T-helper 2 cell treated with Interferon-gamma antibody and Interleukin-4, amounts not matched to agents 5 μg/mL and 100 μg/mL, for 36 hours (primary cell): Measurements from ENCODE around the gene ADAM15.

Experiments
- DNase-seq: peaks from one replicate; pipeline ENCODE4 v3.0.0; 2021; ENCODE audit warnings: low spot score
- H3K27ac Mint-ChIP-seq: one replicate; pipeline ENCODE4 v1.8.0; 2021; ENCODE audit warnings: mild to moderate bottlenecking, mixed read lengths
- H3K27me3 Mint-ChIP-seq: one replicate; pipeline ENCODE4 v1.8.0; 2021; ENCODE audit warnings: low read depth, mixed read lengths
- H3K36me3 Mint-ChIP-seq: one replicate; pipeline ENCODE4 v1.8.0; 2021; ENCODE audit warnings: low read depth, mixed read lengths
- H3K4me1 Mint-ChIP-seq: one replicate; pipeline ENCODE4 v1.8.0; 2021; ENCODE audit warnings: low read depth, mixed read lengths
- H3K4me3 Mint-ChIP-seq: one replicate; pipeline ENCODE4 v1.8.0; 2022; ENCODE audit warnings: mild to moderate bottlenecking, moderate library complexity, mixed read lengths
- H3K9me3 Mint-ChIP-seq: one replicate; pipeline ENCODE4 v1.8.0; 2021; ENCODE audit warnings: mixed read lengths

ADAM15 gene

DNA sequence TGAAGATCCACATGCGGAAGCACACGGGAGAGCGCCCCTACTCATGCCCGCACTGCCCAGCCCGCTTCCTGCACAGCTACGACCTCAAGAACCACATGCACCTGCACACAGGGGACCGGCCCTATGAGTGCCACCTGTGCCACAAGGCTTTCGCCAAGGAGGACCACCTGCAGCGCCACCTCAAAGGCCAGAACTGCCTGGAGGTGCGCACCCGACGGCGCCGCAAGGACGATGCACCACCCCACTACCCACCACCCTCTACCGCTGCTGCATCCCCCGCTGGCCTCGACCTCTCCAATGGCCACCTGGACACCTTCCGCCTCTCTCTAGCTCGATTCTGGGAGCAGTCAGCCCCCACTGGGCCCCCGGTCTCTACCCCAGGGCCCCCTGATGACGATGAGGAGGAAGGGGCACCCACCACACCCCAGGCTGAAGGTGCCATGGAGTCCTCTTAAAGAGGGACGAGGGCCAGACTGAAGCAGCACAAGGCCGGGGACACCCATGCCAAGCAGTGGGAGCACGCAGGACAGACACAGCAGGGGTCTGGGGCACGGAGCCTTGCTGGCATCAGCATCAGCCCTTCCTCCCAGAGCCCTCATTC, 34.8 kb upstream of the ADAM15 start:
- DNase-seq, result no peak
- Mint-ChIP-seq H3K9me3 (no peaks in the 10 kb centered on the region), H3K36me3 (peaks cover 62% of the 10 kb centered on the region), H3K4me3 (peak overlapping the region; percentile 62), H3K27me3 (no peaks in the 10 kb centered on the region), H3K4me1 (peaks cover 48% of the 10 kb centered on the region), H3K27ac (peak overlapping the region; percentile 77)

DNA sequence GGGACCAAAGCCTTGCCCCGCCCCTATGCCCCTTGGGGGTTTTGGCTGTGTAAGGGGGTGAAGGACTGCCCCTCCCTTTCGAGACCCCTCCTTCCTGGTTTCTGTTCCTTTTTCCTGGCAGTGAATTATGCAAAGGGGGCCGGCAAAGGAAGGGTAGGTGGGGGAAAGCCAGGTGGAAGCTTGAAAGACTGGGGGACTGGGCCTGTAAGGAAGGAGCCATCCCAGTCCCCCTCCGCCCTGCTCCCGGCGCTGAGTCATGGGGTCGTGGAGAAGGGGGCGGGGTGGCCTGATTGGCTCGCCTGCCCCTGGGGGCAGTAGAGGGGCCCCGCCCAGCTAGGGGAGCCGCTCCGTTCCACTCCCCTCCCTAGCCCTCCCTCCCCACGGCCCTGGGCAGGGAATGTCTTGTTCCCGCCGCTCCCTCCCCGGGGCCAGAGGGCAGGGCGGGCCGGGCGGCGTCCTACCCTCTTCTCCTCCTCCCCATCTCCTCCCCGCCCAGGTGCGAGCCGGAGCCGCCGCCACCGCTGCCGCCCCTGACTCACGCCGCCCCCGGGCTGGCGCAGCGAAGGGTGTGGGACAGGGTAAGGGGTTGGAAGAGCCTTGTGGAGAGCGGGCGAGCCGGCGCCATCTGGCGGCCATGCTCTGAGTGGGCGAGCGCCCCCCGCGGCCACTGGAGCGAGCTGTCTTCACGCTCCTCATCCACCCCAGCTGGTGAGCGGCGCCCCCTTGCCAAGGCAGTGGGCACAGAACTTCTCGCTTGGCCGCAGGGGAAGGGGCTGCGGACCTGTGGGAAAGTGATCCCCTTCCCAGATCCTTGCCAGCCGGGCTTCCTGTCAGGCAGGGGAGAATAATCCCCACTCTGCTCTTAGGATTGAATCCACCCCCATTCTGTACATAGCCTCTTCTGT, 33.8 kb upstream of the ADAM15 start:
- Mint-ChIP-seq H3K27ac (peak overlapping the region; percentile 77), H3K4me1 (peaks cover 48% of the 10 kb centered on the region), H3K27me3 (no peaks in the 10 kb centered on the region), H3K36me3 (peaks cover 58% of the 10 kb centered on the region), H3K9me3 (no peaks in the 10 kb centered on the region), H3K4me3 (peak overlapping the region; percentile 62)
- peak; percentile 91 for DNase-seq

DNA sequence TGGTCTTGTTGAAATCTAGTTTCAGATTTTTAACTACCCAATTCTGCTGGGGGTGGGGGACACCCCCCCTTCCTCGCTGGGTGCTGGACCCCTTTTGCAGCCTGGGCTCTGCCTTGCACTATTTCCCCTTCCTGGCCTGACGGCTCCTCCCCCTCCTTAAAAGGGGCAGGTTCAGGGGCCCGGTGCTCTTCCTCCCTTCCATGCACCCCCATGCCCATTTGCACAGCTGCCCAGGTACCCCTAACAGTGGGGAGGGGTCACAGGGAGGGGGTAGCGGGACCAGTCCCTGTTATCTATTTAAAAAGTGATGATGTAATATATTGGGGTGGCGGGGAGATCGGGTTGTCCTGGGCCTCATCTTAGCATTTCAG, 33.2 kb upstream of the ADAM15 start:
- peaks cover 52% of the 10 kb centered on the region for H3K36me3 Mint-ChIP-seq
- H3K9me3 Mint-ChIP-seq, result no peaks in the 10 kb centered on the region

DNA sequence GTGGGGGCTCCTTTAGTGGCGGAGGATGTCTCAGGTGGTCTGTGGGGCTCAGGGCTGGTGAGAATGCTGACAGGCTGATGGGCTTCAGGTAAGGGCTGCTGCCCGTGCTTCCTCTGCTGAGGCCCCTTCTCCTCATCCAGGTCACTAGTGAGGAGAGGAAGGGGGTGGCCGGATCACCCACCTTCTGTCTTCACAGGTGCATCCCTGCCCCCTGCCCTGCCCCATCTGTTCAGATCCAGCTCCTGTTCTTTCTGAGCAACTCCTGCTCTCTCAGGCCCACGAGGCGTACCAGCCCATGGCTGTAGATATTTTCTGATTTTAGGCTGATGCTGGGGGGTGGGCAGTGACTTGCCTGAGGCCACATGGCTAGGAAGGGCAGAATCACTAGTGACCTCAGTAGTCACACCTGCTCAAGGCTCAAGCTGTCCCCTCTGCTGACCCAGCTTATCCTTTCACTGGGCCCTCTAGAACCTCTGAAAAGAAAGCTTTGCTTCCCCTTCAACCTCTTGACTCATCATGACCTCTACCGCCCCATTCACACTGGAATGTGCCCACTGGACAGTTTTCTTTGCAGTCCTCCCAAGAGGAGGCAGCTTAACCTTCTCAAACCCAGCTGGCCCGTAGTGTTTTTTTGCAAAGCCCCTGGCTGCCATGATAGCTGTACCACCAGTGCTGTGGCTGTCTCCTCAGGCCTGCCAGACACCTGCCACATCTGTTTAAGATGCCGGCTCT, 32.3 kb upstream of the ADAM15 start:
- H3K36me3 Mint-ChIP-seq, result peaks cover 45% of the 10 kb centered on the region

More for the DNA sequence above, 33.2 kb upstream of the ADAM15 start:
- no peak for DNase-seq
- H3K4me1 Mint-ChIP-seq, result peaks cover 44% of the 10 kb centered on the region
- peak overlapping the region; percentile 26 for H3K4me3 Mint-ChIP-seq
- H3K27ac Mint-ChIP-seq, result peak overlapping the region; percentile 20
- no peaks in the 10 kb centered on the region for H3K27me3 Mint-ChIP-seq

DNA sequence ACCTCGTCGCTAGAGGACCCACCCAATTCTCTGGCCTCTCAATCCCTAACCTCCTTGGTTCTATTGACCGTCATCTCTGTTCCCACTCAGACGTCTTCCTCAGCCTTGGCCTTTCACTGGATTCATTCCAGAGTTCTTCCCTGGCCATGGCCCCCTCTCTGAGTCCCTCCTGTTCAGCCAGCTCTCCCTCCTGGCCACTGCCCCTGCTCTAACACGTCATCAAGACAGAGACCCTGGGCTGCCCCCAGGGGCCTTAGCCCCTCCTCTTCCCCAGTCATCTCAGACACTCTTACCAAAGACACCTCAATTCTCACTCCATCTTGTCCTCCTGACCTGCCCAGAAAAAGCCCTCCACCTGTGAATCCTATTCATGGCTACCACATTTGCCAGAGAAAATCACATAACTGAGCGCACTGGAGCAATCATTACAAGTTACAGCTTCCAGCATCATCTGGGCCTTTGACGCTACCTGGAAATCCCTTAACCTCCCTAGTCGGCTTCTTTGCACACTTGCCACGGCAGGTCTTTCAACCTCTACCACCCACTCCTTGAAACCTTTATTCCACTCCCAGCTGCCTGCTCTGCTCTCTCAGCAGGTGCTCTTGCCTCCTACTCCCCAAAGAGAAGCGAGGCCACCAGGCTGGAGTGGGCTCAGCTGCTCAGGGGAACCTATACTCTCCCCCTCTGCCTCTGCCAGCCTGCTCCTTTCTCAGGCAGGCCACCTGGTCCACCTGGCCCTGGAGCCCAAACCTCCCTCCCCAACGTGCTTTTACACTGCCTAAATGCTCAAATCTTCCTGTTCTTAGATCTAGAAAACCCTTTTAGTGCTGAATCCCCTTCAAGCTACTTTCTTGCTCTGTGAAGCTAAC, 31.5 kb upstream of the ADAM15 start:
- Mint-ChIP-seq H3K4me1 (peaks cover 28% of the 10 kb centered on the region), H3K27ac (peak overlapping the region; percentile 22), H3K27me3 (no peaks in the 10 kb centered on the region), H3K4me3 (no peak overlapping the region), H3K36me3 (peaks cover 37% of the 10 kb centered on the region), H3K9me3 (no peaks in the 10 kb centered on the region)
- DNase-seq, result no peak

More for the DNA sequence above, 32.3 kb upstream of the ADAM15 start:
- Mint-ChIP-seq H3K27ac (no peak overlapping the region), H3K27me3 (no peaks in the 10 kb centered on the region), H3K4me1 (peaks cover 36% of the 10 kb centered on the region), H3K9me3 (no peaks in the 10 kb centered on the region), H3K4me3 (no peak overlapping the region)
- no peak for DNase-seq

DNA sequence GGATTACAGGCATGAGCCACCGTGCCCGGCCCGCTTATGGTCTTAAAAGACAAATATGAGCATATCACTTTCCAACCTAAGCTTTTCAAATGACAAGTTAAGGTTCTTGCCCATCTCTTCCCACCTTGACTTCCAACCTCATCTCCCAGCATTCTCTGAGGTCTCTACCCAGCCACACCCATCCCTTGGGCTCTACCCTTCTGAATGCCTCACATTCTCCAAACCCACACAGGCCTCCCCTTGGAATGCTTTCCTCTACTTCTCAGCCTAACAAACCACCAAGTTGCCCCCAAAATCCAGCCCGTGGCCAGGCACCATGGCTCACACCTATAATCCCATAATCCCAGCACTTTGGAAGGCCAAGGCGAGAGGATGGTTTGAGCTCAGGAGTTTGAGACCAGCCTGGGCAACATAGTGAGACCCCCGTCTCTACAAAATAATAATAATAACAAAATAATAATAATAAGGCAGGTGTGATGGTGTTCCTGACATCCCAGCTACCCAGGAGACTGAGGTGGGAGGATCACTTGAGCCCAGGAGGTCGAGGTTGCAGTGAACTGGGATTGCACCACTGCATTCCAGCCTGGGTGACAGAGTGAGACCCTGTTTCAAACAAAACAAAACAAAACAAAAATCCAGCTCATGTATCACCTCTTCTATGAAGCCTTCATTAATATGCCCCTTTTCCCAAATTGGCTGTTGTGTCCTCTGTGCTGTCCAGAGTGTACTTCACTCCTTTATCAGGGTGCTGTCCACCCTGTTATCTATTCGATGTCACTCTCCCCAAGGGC, 28.8 kb upstream of the ADAM15 start:
- no peaks in the 10 kb centered on the region for H3K9me3 Mint-ChIP-seq
- no peaks in the 10 kb centered on the region for H3K27me3 Mint-ChIP-seq
- no peak for DNase-seq
- no peak overlapping the region for H3K27ac Mint-ChIP-seq
- peaks cover 11% of the 10 kb centered on the region for H3K4me1 Mint-ChIP-seq
- peaks cover 21% of the 10 kb centered on the region for H3K36me3 Mint-ChIP-seq
- no peak overlapping the region for H3K4me3 Mint-ChIP-seq

DNA sequence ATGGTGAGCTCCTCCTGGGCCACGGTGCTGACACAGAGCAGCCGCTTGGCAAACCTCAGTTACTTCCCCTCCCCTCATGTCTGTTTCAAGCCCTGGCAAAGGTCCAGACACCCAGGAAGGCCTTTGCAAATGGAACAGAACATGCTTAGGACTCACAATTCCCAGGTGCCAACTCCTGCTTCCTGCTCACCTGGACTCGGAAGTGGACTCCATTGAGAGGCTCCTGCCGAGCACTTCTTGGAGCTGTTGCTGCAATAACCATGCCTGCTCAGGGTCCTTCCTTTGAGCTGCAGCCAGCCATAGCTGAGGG, 28.2 kb upstream of the ADAM15 start:
- Mint-ChIP-seq H3K4me3 (no peak overlapping the region), H3K9me3 (no peaks in the 10 kb centered on the region), H3K27me3 (no peaks in the 10 kb centered on the region), H3K36me3 (peaks cover 17% of the 10 kb centered on the region), H3K4me1 (peaks cover 11% of the 10 kb centered on the region), H3K27ac (no peak overlapping the region)
- DNase-seq, result no peak

DNA sequence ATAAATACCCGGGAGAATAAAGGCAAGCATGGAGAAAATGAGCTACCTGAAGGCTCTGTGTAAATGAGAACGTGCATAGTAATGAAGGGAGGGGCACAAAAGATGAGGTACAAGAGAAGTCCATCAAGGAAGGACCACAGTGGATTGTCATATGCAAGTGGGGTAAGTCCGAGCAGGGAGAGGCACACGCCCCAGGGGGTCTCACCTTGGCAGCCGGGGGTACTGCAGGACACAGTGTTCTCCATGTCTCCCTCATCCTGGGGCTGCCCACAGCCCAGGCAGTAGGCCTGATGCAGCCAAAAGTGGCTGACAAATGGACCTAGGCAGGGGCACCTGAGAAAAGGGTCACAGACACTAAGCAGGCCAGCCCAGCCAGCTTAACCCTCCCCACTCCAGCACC, 27.5 kb upstream of the ADAM15 start:
- H3K4me1 Mint-ChIP-seq, result peaks cover 11% of the 10 kb centered on the region
- DNase-seq, result no peak
- peaks cover 15% of the 10 kb centered on the region for H3K36me3 Mint-ChIP-seq
- no peaks in the 10 kb centered on the region for H3K27me3 Mint-ChIP-seq
- H3K4me3 Mint-ChIP-seq, result no peak overlapping the region
- no peaks in the 10 kb centered on the region for H3K9me3 Mint-ChIP-seq
- H3K27ac Mint-ChIP-seq, result no peak overlapping the region

DNA sequence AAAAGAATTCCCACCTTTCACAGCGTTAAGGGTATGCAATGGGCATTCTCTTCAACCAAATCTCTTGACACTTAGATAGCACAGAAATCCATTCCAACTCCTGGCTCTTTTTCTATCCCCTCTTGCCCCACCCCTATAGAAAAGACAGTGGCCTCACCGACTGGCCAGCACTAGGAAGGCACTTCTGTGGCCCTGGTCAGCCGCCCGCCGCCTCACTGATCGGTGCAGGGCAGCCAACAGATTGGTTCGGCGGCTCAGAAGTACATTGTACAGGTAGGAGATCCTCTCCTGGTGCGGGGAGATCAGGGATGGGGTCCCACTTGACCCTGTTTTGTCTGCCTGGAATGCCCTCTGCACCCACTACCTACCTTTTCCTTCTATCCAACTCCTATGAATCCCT, 26.8 kb upstream of the ADAM15 start:
- Mint-ChIP-seq H3K27ac (no peak overlapping the region), H3K27me3 (no peaks in the 10 kb centered on the region), H3K36me3 (peaks cover 11% of the 10 kb centered on the region), H3K9me3 (no peaks in the 10 kb centered on the region), H3K4me3 (no peak overlapping the region), H3K4me1 (peaks cover 11% of the 10 kb centered on the region)
- DNase-seq, result no peak

DNA sequence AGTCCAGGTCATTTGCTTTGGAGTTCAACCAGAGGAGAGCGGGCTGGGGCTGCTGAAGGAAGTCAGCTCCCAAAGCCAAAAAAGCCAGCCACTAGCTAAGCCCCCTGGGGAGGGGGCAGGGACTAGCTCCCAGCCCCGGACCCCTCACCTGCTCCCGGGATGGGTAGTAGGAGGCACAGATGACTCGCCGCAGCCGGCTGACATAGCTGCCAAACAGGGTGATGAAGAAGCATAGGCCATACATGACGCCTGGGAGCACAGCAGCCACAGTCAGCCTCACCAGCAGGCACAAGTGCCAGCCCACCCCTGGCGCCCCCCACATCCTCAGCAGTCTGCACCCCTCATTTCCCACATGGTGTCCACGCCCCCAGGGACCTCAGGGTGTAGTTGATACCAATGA, 25.0 kb upstream of the ADAM15 start:
- Mint-ChIP-seq H3K27me3 (no peaks in the 10 kb centered on the region), H3K9me3 (no peaks in the 10 kb centered on the region), H3K27ac (no peak overlapping the region), H3K4me3 (no peak overlapping the region), H3K4me1 (peaks cover 6% of the 10 kb centered on the region), H3K36me3 (no peaks in the 10 kb centered on the region)
- no peak for DNase-seq

DNA sequence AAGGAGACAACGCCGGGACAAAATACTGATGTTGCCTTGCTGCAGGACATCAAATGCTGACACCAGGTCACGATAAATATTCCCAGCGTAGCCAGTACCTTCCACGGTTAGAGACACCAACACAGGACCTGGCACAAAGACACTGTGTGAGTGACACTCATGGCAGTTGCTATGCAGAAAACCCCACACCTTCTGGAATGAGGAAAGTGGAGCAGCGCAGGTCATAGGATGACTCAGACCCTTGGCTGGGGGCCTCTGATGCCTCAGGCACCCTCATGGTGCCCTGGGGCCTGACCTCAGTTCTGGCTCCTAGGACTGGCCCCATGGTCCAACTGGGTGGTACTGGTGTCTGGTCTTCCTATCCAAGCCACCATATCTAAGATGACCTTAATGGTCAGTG, 24.5 kb upstream of the ADAM15 start:
- no peaks in the 10 kb centered on the region for H3K36me3 Mint-ChIP-seq
- H3K9me3 Mint-ChIP-seq, result no peaks in the 10 kb centered on the region
- H3K27me3 Mint-ChIP-seq, result no peaks in the 10 kb centered on the region
- peaks cover 3% of the 10 kb centered on the region for H3K4me1 Mint-ChIP-seq
- DNase-seq, result no peak
- H3K4me3 Mint-ChIP-seq, result no peak overlapping the region
- H3K27ac Mint-ChIP-seq, result no peak overlapping the region

DNA sequence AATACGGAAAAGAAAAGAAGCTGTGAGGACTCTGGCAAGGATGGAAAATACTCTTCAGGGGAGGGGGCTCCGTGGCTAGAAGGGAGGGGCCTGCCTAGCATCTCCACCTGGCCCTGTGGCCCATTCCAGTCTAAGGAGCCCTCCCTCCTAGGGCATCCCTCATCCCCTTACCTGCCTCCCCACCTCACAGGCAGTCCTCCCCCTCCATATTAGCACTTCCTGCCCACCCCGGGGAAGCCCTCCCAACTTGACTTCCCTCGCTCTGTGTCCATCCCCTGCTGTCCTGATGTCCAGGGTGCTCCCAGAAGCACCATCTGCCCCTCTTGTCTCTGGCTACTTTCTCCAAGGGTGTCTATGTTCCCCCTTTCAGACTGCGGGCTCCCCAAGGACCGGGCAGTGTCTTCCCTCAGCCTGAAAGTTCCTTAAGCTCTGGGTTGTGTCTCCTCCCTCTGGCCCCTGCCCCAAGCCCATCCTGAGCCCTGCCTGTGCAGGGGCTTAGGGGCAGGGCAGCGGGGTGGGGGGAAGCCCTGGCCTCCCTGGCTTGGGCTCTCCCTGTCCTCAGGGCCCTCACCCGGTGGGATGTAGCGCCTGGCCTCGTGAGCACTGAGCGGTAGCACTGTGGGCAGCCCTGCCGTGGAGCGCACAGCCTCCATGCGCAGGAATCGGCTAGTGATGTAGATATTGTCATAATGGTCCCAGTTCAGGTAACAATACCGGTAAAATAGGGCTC, 21.4 kb upstream of the ADAM15 start:
- Mint-ChIP-seq H3K27ac (no peak overlapping the region), H3K27me3 (peaks cover under 1% of the 10 kb centered on the region), H3K4me3 (no peak overlapping the region), H3K9me3 (no peaks in the 10 kb centered on the region), H3K36me3 (no peaks in the 10 kb centered on the region), H3K4me1 (no peaks in the 10 kb centered on the region)
- no peak for DNase-seq
